Measurements from ENCODE around the gene THAP4.

- TF ChIP-seq, protein P1, sequence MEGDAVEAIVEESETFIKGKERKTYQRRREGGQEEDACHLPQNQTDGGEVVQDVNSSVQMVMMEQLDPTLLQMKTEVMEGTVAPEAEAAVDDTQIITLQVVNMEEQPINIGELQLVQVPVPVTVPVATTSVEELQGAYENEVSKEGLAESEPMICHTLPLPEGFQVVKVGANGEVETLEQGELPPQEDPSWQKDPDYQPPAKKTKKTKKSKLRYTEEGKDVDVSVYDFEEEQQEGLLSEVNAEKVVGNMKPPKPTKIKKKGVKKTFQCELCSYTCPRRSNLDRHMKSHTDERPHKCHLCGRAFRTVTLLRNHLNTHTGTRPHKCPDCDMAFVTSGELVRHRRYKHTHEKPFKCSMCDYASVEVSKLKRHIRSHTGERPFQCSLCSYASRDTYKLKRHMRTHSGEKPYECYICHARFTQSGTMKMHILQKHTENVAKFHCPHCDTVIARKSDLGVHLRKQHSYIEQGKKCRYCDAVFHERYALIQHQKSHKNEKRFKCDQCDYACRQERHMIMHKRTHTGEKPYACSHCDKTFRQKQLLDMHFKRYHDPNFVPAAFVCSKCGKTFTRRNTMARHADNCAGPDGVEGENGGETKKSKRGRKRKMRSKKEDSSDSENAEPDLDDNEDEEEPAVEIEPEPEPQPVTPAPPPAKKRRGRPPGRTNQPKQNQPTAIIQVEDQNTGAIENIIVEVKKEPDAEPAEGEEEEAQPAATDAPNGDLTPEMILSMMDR (IDR thresholded peaks at IDR 0.05) = no peak
- no peak for TF ChIP-seq POLR2A (IDR thresholded peaks at IDR 0.05)
Observed at GRCh38 chr2:241593271-241593670, 43.7 kb downstream of the THAP4 start.

All from body of pancreas (tissue), 4 donors.